BE2C (cell line): ENCODE results near the gene PLEKHA5.

Experiments
- DNase-seq: peaks from one replicate; pipeline ENCODE4 v3.0.0-alpha.2; 2020
- H3K27me3 ChIP-seq: fragments of 250-450 bp; sonication (Bioruptor Pico); 2 replicates; pipeline ENCODE4 v1.5.1; 2020; ENCODE audit warnings: mild to moderate bottlenecking
- H3K36me3 ChIP-seq: fragments of 250-450 bp; sonication (Bioruptor Pico); 2 replicates; pipeline ENCODE4 v1.5.1; 2020; ENCODE audit warnings: mild to moderate bottlenecking
- H3K4me1 ChIP-seq: fragments of 250-450 bp; sonication (Bioruptor Pico); 2 replicates; pipeline ENCODE4 v1.5.1; 2020
- H3K4me3 ChIP-seq: 2 replicates; pipeline ENCODE4 v1.5.1; 2011; ENCODE audit warnings: low read depth, low read length
- H3K9me3 ChIP-seq: fragments of 250-450 bp; sonication (Bioruptor Pico); 2 replicates; pipeline ENCODE4 v1.5.1; 2020
- CTCF ChIP-seq: IDR thresholded peaks from 2 replicates; pipeline ENCODE4 v1.5.1; 2012; ENCODE audit warnings: mild to moderate bottlenecking, low read depth, low read length

PLEKHA5 gene

GRCh38 chr12:19230299-19230866, 100.8 kb downstream of the PLEKHA5 start:
- TF ChIP-seq CTCF = no peak
- Histone ChIP-seq H3K4me3 (no peak overlapping the region), H3K4me1 (peaks cover 13% of the 10 kb centered on the region), H3K27me3 (no peaks in the 10 kb centered on the region), H3K36me3 (no peaks in the 10 kb centered on the region), H3K9me3 (no peaks in the 10 kb centered on the region)
- DNase-seq = no peak

GRCh38 chr12:19230896-19231295, 101.4 kb downstream of the PLEKHA5 start:
- no peak overlapping the region for H3K4me3 ChIP-seq
- peaks cover 13% of the 10 kb centered on the region for H3K4me1 ChIP-seq
- H3K36me3 ChIP-seq = no peaks in the 10 kb centered on the region
- H3K27me3 ChIP-seq = no peaks in the 10 kb centered on the region
- no peak for TF ChIP-seq CTCF
- no peaks in the 10 kb centered on the region for H3K9me3 ChIP-seq
- no peak for DNase-seq

GRCh38 chr12:19234171-19234704, 104.7 kb downstream of the PLEKHA5 start:
- DNase-seq = no peak
- no peak overlapping the region for H3K4me3 ChIP-seq
- H3K27me3 ChIP-seq = no peaks in the 10 kb centered on the region
- H3K36me3 ChIP-seq = no peaks in the 10 kb centered on the region
- H3K9me3 ChIP-seq = 0 out of 2 replicates have a peak, but pooled peaks cover 1% of the 10 kb centered on the region
- H3K4me1 ChIP-seq = peaks cover 13% of the 10 kb centered on the region
- TF ChIP-seq CTCF = no peak

DNA sequence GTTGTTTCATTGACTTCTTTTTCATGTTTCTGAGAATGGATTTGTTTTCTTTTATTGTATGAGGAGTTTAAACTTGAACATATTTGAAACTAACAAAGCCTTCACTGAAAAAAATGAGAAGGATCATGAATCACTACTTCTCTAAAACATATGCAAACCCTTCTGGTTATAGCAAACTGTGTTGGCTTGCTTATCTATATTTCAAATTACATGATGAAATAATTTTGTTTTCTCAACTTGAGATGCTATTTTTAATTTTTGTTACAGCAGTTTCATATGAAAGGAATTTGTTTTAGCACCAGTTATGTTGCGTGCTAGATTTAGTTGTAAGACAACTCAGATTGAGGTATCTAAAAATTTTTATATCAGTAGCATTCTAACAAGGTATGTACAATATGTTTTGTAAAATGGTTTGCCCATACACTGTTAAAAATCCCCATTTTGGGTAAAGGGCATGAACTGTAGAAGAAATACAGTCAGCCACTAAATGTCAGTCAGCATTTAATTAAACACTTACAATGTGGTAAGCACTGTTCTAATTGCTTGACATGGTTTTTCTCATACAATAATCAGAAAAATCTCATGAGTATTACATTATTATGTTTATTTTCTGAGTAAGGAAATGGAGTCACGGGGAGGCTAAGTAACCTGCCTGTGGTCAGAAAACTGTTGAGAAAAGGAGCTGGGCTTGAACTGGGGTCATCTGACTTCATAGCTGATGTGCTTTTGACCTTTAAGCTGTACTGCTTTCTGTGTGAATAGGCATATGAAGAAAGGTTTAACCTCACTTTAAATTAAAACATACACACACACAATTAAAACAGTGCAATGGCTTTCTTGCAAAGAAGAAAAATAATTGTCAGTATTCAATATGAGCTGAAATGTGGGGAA, 105.7 kb downstream of the PLEKHA5 start:
- no peaks in the 10 kb centered on the region for H3K27me3 ChIP-seq

GRCh38 chr12:19236656-19237055, 107.1 kb downstream of the PLEKHA5 start:
- no peak for DNase-seq
- peaks cover 18% of the 10 kb centered on the region for H3K4me1 ChIP-seq
- TF ChIP-seq CTCF = no peak
- 0 out of 2 replicates have a peak, but pooled peaks cover 2% of the 10 kb centered on the region for H3K9me3 ChIP-seq
- H3K36me3 ChIP-seq = no peaks in the 10 kb centered on the region
- no peak overlapping the region for H3K4me3 ChIP-seq
- H3K27me3 ChIP-seq = no peaks in the 10 kb centered on the region

More for the DNA sequence above, 105.7 kb downstream of the PLEKHA5 start:
- no peak for DNase-seq
- 0 out of 2 replicates have a peak, but pooled peaks cover 2% of the 10 kb centered on the region for H3K9me3 ChIP-seq
- no peak for TF ChIP-seq CTCF
- H3K4me3 ChIP-seq = no peak overlapping the region
- H3K4me1 ChIP-seq = peaks cover 13% of the 10 kb centered on the region
- no peaks in the 10 kb centered on the region for H3K36me3 ChIP-seq
